GM06990 (cell line): ENCODE data around the gene IFT20.

Experiments used
- DNase-seq: peaks from one replicate; pipeline ENCODE4 v3.0.0-alpha.2; 2011; ENCODE audit not compliant: insufficient read length; ENCODE audit errors: extremely low read depth
- H3K27me3 ChIP-seq: replicated peaks from 2 replicates; pipeline ENCODE4 v1.6.0; 2011; ENCODE audit warnings: low read length; ENCODE audit not compliant: control insufficient read depth, insufficient read depth
- H3K36me3 ChIP-seq: 2 replicates; pipeline ENCODE4 v1.5.1; 2011; ENCODE audit warnings: low read length; ENCODE audit not compliant: control insufficient read depth, insufficient read depth
- H3K4me3 ChIP-seq: replicated peaks from 2 replicates; pipeline ENCODE4 v1.5.1; 2011; ENCODE audit warnings: low read depth, mild to moderate bottlenecking, control low read depth, low read length
- TF ChIP-seq, protein P1 (sequence below): IDR thresholded peaks from 2 replicates; pipeline ENCODE4 v1.5.1; 2011; ENCODE audit warnings: low read length, control low read depth, mild to moderate bottlenecking, inconsistent platforms; ENCODE audit not compliant: insufficient read depth, poor library complexity, severe bottlenecking

IFT20 gene

DNA sequence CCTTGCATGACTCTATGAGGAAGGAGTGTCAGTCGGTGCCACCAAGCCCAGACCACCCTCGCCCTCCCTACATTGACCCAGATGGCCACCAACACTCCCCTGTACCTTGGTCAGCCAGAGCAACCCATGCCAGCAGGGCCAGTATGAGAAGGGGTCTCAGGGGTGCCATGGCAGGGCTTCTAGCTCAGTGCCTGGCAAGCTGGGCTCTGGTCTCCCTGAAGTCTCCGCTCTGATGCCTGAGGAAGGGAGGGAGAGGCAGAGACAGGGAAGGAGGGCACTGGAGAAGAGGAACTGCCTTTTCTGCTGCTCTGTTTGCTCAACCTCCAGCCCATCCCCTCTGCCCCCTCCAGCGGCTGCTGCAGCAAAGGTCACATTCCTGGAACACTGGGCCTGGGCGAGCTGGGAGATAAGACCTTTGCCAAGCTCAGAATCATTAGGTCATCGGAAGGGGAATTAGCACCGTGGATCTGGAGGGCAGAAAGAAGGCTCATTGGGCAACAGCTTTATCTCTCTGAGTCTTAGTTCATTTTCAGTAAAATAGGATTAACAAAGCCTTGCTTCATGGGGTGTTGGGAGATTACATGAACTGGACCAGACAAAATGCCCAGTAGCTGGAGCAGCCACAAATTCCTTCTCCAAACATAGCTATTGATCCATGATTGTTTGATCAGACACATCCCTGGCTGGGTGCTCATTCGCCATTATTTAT is 34.9 kb upstream of the IFT20 start, which contains the start of gene VTN:
Gene VTN, minus strand, starts transcription at position 273 of the 709 bp plus-strand sequence. Its CDS starts 104 bp downstream, at position 169.
- TF ChIP-seq, protein P1, sequence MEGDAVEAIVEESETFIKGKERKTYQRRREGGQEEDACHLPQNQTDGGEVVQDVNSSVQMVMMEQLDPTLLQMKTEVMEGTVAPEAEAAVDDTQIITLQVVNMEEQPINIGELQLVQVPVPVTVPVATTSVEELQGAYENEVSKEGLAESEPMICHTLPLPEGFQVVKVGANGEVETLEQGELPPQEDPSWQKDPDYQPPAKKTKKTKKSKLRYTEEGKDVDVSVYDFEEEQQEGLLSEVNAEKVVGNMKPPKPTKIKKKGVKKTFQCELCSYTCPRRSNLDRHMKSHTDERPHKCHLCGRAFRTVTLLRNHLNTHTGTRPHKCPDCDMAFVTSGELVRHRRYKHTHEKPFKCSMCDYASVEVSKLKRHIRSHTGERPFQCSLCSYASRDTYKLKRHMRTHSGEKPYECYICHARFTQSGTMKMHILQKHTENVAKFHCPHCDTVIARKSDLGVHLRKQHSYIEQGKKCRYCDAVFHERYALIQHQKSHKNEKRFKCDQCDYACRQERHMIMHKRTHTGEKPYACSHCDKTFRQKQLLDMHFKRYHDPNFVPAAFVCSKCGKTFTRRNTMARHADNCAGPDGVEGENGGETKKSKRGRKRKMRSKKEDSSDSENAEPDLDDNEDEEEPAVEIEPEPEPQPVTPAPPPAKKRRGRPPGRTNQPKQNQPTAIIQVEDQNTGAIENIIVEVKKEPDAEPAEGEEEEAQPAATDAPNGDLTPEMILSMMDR, result no peak
- no peak for DNase-seq
- Histone ChIP-seq H3K36me3 (no peaks in the 10 kb centered on the region), H3K27me3 (no peaks in the 10 kb centered on the region), H3K4me3 (peak within 1 kb of the TSS; percentile 86)

DNA sequence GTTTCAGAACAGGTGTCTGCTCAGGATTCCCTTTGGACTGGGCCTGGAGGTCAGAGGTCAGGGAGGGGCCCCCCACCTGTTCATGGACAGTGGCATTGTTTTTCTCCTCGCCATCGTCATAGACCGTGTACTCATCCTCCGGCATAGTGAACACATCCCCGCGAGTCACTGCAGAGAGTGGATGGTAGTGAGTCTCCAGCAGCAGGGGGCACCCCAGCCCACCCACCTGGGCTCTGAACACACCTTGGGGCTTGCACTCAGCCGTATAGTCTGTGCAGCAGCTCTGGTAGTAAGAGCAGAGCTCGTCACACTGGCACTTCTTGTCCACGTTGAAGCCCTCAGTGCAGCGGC is 34.4 kb upstream of the IFT20 start:
- TF ChIP-seq, protein P1, result no peak
- no peak for DNase-seq
- Histone ChIP-seq H3K27me3 (no peaks in the 10 kb centered on the region), H3K4me3 (no peak overlapping the region), H3K36me3 (no peaks in the 10 kb centered on the region; the same call in 1 of the 2 replicates)

DNA sequence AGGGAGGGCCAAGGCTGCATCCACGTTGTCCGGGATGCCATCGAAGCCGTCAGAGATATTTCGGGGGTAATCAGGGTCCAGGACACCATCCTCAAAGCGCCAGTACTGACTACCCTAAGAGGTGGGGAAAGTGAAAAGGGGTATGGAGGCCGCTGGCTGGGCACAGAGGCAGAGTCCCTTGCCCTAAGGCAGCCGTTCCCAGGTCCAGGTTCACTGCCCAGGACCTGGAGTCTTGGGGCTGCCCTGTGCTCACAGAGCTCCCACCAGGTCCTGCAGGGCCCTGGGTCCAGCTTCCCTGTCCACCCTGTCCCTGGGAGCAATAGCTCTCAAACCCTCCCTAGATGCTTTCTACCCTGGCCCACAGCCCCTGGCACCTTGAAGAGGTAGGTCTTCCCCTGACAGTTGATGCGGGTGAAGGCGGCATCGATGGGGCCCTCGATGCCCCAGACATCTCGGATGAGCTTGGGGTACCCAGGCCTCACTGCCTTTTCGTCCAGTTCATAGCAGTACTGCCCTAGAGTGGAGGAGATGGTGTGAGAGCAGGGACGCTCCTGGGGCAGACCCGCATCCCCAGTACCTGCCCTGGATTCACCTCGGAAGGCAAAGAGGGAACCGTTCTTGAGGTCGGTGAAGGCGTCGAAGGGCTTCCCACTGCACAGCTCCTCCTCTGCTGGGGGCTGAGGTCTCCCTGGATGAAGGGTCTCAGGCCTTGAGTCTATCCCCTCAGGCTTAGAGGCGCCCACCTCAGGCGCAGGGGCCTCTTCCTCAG is 33.8 kb upstream of the IFT20 start:
- TF ChIP-seq, protein P1, result no peak
- Histone ChIP-seq H3K36me3 (no peaks in the 10 kb centered on the region; the same call in 1 of the 2 replicates), H3K27me3 (no peaks in the 10 kb centered on the region), H3K4me3 (no peak overlapping the region)
- no peak for DNase-seq

DNA sequence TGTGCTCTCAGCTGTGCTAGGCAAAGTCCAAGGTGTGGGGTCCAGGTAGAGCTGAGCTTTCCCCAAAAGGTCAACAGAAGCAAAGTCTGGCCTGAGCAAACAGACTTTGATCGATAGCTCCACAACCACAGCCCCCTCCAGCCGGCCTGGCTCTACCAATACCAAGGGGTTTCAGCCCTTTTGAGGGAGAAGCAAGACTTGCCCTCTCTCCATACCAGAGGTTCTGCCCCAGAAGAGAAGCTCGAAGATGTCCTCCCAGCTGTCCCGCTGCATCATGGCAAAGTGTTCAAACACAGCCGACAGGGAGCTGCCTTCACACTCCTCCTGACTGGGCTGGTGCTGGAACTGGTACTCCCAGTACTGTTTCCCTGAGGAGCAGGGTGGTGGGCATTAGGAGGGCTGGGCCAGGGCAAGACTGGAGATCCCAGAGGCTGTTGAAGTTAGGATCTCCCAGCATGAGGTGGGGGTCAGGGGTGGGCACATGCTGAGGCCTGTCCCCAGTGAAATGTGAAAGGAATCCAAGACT is 33.1 kb upstream of the IFT20 start:
- H3K4me3 ChIP-seq, result no peak overlapping the region
- DNase-seq, result no peak
- TF ChIP-seq, protein P1, result no peak

DNA sequence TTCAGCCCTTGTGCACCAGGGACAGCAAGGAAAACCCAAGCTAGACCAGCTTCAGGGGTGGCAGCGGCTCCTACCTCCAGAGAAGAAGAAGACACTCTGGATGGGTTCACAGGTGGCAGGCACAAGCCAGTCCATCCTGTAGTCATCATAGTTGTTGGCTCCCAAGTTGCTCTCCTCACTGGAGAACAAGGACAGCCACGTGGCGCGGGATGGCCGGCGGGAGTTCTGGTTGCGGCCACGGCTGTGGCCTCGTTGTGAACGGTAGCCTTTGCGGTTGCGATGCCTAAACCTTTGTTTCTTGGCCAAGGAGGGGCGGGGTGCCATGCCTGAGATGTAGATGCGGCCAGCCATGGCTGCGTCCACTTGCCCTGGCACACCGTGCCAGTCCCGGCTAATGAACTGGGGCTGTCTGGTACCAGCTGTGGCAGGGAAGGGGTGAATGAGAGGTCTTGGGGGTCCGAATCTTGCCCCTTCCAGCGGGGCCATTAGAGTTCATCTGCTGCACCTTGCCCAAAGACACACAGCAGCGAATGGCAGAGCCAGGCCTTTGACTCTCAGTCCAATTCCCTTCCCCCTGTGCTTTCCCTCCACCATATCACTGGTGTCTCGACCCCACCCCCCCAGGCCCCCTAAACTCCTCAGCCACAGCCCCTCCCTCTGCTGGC is 32.5 kb upstream of the IFT20 start:
- Histone ChIP-seq H3K27me3 (no peaks in the 10 kb centered on the region), H3K36me3 (peaks cover 5% of the 10 kb centered on the region), H3K4me3 (no peak overlapping the region)
- DNase-seq, result no peak
- TF ChIP-seq, protein P1, result no peak

More for the DNA sequence above, 33.1 kb upstream of the IFT20 start:
- H3K36me3 ChIP-seq, result peaks cover 3% of the 10 kb centered on the region
- H3K27me3 ChIP-seq, result no peaks in the 10 kb centered on the region
